ENCODE data around the gene STARD9. TPM values are rescaled to one million over a fixed set of nuclear protein-coding genes. Genes with fewer than 3 reads are reported as not detected.
A peak's percentile ranks its signal among the peaks of the same experiment; 100 is the strongest.

The STARD9 gene
- total RNA-seq, 1 donor from 2014 or later, result 13.6 TPM

DNA sequence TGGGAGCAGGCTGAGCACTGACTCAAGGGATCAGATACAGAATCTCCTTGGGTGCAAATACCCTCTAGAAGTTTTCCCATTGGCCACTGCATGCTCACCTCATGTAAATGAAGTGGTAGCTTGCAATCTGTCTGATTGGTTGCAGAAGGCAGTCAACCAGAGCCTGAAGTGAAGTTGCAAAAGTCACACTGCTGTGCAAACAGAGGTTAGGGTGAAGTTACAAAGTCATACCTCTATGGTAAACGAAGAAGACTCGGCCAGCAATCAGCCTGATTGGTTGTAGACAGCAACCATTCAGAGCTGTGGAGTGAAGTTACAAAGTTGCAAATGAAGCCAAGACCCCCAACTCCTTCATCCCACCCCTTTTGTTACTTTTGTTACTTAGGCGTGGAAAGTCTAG lies 27.1 kb downstream of the STARD9 start:
- TF ChIP-seq, protein P1, sequence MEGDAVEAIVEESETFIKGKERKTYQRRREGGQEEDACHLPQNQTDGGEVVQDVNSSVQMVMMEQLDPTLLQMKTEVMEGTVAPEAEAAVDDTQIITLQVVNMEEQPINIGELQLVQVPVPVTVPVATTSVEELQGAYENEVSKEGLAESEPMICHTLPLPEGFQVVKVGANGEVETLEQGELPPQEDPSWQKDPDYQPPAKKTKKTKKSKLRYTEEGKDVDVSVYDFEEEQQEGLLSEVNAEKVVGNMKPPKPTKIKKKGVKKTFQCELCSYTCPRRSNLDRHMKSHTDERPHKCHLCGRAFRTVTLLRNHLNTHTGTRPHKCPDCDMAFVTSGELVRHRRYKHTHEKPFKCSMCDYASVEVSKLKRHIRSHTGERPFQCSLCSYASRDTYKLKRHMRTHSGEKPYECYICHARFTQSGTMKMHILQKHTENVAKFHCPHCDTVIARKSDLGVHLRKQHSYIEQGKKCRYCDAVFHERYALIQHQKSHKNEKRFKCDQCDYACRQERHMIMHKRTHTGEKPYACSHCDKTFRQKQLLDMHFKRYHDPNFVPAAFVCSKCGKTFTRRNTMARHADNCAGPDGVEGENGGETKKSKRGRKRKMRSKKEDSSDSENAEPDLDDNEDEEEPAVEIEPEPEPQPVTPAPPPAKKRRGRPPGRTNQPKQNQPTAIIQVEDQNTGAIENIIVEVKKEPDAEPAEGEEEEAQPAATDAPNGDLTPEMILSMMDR (IDR thresholded peaks at IDR 0.05), result no peak
- Mint-ChIP-seq H3K27ac (ENCODE audit: unreplicated experiment) (no peak overlapping the region), H3K36me3 (ENCODE audit: low read depth) (peaks cover 7% of the 10 kb centered on the region), H3K9me3 (ENCODE audit: low read depth) (peaks cover 6% of the 10 kb centered on the region), H3K4me3 (ENCODE audit: unreplicated experiment) (no peak overlapping the region), H3K4me1 (ENCODE audit: low read depth) (peaks cover 27% of the 10 kb centered on the region), H3K27me3 (ENCODE audit: low read depth) (no peaks in the 10 kb centered on the region)
- DNase-seq (ENCODE audit: low spot score), result no peak

DNA sequence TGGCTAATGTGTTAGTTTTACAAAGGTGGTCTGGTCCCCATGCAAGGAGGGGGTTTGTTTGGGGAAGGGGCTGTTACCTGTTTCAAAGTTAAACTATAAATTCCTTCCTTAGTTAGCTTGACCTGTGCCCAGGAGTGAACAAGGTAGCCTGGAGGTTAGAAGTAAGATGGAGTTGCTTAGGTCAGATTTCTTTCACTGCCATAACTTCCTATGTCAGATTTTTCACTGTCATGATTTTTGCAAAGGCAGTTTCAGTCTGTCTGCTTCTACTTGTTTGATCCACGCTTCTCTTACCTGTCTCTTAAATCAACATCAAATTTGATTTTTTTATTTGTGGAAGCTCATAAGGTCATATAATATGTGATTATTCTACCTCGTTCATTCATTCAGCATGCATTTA lies 28.6 kb downstream of the STARD9 start:
- TF ChIP-seq, protein P1 (IDR thresholded peaks at IDR 0.05), result no peak

DNA sequence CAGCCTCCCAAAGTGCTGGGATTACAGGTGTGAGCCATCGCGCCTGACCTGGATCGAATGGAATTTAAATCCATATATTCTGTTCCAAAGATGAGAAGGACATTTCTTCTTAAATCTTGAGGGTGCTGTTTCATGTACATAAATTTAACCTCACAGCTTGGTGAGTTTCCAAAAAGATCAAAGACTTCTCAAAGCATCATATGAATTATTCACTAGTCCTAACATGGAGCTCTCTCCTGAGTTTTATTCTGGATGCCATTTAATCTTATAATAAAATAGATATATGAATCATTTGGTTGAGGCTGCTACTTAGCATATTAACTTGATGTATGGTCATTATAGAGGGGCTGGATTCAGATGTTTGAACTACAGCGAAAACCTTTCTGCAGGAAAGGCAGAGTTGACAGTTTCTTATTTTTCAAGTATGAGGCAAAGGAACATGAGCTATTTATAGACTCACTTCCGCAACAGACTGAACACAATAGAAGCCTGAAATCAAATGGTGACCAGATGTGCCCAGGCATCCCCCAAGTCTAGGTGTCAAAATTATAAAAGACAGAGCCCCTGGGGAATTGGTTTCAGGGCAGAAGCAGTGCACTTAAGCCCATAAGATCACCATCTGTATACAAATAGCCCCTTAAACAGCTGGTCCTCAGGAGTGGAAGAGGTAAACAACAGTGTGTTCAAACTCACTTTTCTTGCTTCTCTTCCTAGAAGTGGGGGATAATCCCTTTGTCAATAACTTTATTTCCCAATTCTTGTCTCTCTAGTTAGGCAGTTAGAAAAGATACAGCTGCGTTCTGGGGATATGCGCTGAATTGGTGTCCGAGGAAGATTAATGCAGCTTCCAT lies 29.7 kb downstream of the STARD9 start:
- TF ChIP-seq, protein P1 (IDR thresholded peaks at IDR 0.05), result no peak
- Mint-ChIP-seq H3K4me3 (ENCODE audit: unreplicated experiment) (no peak overlapping the region), H3K36me3 (ENCODE audit: low read depth) (peaks cover 1% of the 10 kb centered on the region), H3K9me3 (ENCODE audit: low read depth) (no peaks in the 10 kb centered on the region), H3K27ac (ENCODE audit: unreplicated experiment) (peak overlapping the region; percentile 90), H3K27me3 (ENCODE audit: low read depth) (no peaks in the 10 kb centered on the region), H3K4me1 (ENCODE audit: low read depth) (peaks cover 33% of the 10 kb centered on the region)
- DNase-seq (ENCODE audit: low spot score), result no peak

More for the DNA sequence above, 28.6 kb downstream of the STARD9 start:
- Mint-ChIP-seq H3K4me3 (ENCODE audit: unreplicated experiment) (no peak overlapping the region), H3K27ac (ENCODE audit: unreplicated experiment) (no peak overlapping the region), H3K9me3 (ENCODE audit: low read depth) (peaks cover 6% of the 10 kb centered on the region), H3K4me1 (ENCODE audit: low read depth) (peaks cover 40% of the 10 kb centered on the region), H3K27me3 (ENCODE audit: low read depth) (no peaks in the 10 kb centered on the region), H3K36me3 (ENCODE audit: low read depth) (peaks cover 7% of the 10 kb centered on the region)
- no peak for DNase-seq (ENCODE audit: low spot score)

DNA sequence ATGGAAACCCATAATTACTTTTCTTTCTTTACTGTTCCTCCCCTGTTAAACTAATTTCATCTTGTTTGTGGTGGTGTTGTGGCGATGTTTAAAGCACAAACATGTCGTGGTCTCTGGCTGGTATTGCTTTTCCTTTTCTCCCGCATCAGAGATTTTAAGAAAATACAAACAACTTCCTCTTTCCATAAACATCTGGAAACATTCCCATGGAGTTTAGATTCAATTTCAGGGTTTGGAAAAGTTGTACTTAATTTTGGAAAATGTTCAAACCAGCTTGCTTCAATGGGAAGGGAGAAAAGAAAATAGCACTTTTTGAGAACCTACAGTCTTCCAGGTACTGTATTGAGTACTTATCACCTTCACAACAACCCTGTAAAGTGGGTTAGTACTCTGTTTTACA lies 30.4 kb downstream of the STARD9 start:
- DNase-seq (ENCODE audit: low spot score), result no peak
- no peak overlapping the region for H3K27ac Mint-ChIP-seq (ENCODE audit: unreplicated experiment)
- H3K27me3 Mint-ChIP-seq (ENCODE audit: low read depth), result no peaks in the 10 kb centered on the region
- TF ChIP-seq, protein P1 (IDR thresholded peaks at IDR 0.05), result no peak
- H3K4me1 Mint-ChIP-seq (ENCODE audit: low read depth), result peaks cover 32% of the 10 kb centered on the region
- H3K36me3 Mint-ChIP-seq (ENCODE audit: low read depth), result no peaks in the 10 kb centered on the region
- H3K9me3 Mint-ChIP-seq (ENCODE audit: low read depth), result no peaks in the 10 kb centered on the region
- no peak overlapping the region for H3K4me3 Mint-ChIP-seq (ENCODE audit: unreplicated experiment)

DNA sequence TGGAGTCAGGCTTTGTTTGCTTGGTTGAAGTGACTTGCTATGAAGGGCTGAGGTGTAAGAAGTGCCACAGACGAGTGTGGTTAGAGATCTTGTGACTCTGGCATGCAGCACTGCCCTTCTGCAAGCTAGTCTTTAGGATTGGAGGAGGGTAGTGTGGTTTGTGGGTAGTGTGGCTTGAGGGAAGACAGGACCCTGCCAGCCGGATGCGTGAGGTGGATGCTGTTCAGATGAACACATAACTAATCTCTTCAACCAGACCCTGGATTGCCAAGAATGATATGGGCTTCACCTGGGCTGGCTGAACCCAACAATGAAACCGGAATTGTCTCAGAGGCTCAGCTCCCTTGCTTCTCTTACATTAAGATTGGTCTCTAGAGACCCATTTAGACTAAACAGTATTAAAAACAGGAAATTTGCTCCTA lies 32.7 kb downstream of the STARD9 start:
- TF ChIP-seq, protein P1 (IDR thresholded peaks at IDR 0.05), result no peak
- H3K27ac Mint-ChIP-seq (ENCODE audit: unreplicated experiment), result peak overlapping the region; percentile 63

More for the DNA sequence above, 32.7 kb downstream of the STARD9 start:
- no peak for DNase-seq (ENCODE audit: low spot score)
- no peaks in the 10 kb centered on the region for H3K27me3 Mint-ChIP-seq (ENCODE audit: low read depth)
- no peaks in the 10 kb centered on the region for H3K36me3 Mint-ChIP-seq (ENCODE audit: low read depth)
- no peaks in the 10 kb centered on the region for H3K9me3 Mint-ChIP-seq (ENCODE audit: low read depth)
- H3K4me3 Mint-ChIP-seq (ENCODE audit: unreplicated experiment), result no peak overlapping the region
- H3K4me1 Mint-ChIP-seq (ENCODE audit: low read depth), result peaks cover 38% of the 10 kb centered on the region

Measured in chondrocyte (in vitro differentiated cells).